ENCODE data around the gene STOX2. TPM values are rescaled to one million over a fixed set of nuclear protein-coding genes. Genes with fewer than 3 reads are reported as not detected.

STOX2 gene
- total and polyA plus RNA-seq, 2 donors, result 1.3 to 5.3 TPM

GRCh38 chr4:183918696-183919095, 13.6 kb downstream of the STOX2 start:
- WGBS, result 96% methylated on average over 10 of the region's 10 CpGs
- H3K27me3 ChIP-seq (ENCODE audit: control insufficient read depth in 2 of 2, insufficient read depth in 1 of 2, low read length in 1 of 2), result no peaks in the 10 kb centered on the region
- H3K4me3 ChIP-seq (ENCODE audit: low read length in 2 of 2), result no peak overlapping the region
- H3K4me1 ChIP-seq (ENCODE audit: control insufficient read depth in 2 of 2, insufficient read depth in 2 of 2, low read length in 2 of 2), result no peaks in the 10 kb centered on the region
- no peak for DNase-seq (ENCODE audit: low read depth in 6 of 9, low spot score in 9 of 9)
- H3K9me3 ChIP-seq (ENCODE audit: control insufficient read depth in 2 of 2, insufficient read depth in 1 of 2, low read length in 1 of 2), result no peaks in the 10 kb centered on the region
- no peaks in the 10 kb centered on the region for H3K36me3 ChIP-seq (ENCODE audit: control insufficient read depth in 2 of 2, insufficient read depth in 2 of 2, low read length in 1 of 2)
- H3K27ac ChIP-seq (ENCODE audit: low read depth in 1 of 2, low read length in 1 of 2), result no peak overlapping the region

GRCh38 chr4:183919141-183919540, 14.0 kb downstream of the STOX2 start:
- 91% methylated on average over 12 of the region's 12 CpGs for WGBS

GRCh38 chr4:183920512-183920911, 15.4 kb downstream of the STOX2 start:
- Histone ChIP-seq H3K27me3 (ENCODE audit: control insufficient read depth in 2 of 2, insufficient read depth in 1 of 2, low read length in 1 of 2) (no peaks in the 10 kb centered on the region), H3K9me3 (ENCODE audit: control insufficient read depth in 2 of 2, insufficient read depth in 1 of 2, low read length in 1 of 2) (no peaks in the 10 kb centered on the region), H3K4me3 (ENCODE audit: low read length in 2 of 2) (no peak overlapping the region), H3K36me3 (ENCODE audit: control insufficient read depth in 2 of 2, insufficient read depth in 2 of 2, low read length in 1 of 2) (no peaks in the 10 kb centered on the region), H3K4me1 (ENCODE audit: control insufficient read depth in 2 of 2, insufficient read depth in 2 of 2, low read length in 2 of 2) (no peaks in the 10 kb centered on the region), H3K27ac (ENCODE audit: low read depth in 1 of 2, low read length in 1 of 2) (no peak overlapping the region)
- no peak for DNase-seq (ENCODE audit: low read depth in 6 of 9, low spot score in 9 of 9)
- 26% methylated on average over 3 of the region's 3 CpGs for WGBS

More at GRCh38 chr4:183919141-183919540, 14.0 kb downstream of the STOX2 start:
- Histone ChIP-seq H3K4me3 (ENCODE audit: low read length in 2 of 2) (no peak overlapping the region), H3K4me1 (ENCODE audit: control insufficient read depth in 2 of 2, insufficient read depth in 2 of 2, low read length in 2 of 2) (no peaks in the 10 kb centered on the region), H3K36me3 (ENCODE audit: control insufficient read depth in 2 of 2, insufficient read depth in 2 of 2, low read length in 1 of 2) (no peaks in the 10 kb centered on the region), H3K27me3 (ENCODE audit: control insufficient read depth in 2 of 2, insufficient read depth in 1 of 2, low read length in 1 of 2) (no peaks in the 10 kb centered on the region), H3K9me3 (ENCODE audit: control insufficient read depth in 2 of 2, insufficient read depth in 1 of 2, low read length in 1 of 2) (no peaks in the 10 kb centered on the region), H3K27ac (ENCODE audit: low read depth in 1 of 2, low read length in 1 of 2) (no peak overlapping the region)
- DNase-seq (ENCODE audit: low read depth in 6 of 9, low spot score in 9 of 9), result no peak

- Histone ChIP-seq H3K36me3 (ENCODE audit: control insufficient read depth in 2 of 2, insufficient read depth in 2 of 2, low read length in 1 of 2) (no peaks in the 10 kb centered on the region), H3K27me3 (ENCODE audit: control insufficient read depth in 2 of 2, insufficient read depth in 1 of 2, low read length in 1 of 2) (no peaks in the 10 kb centered on the region), H3K27ac (ENCODE audit: low read depth in 1 of 2, low read length in 1 of 2) (no peak overlapping the region), H3K4me3 (ENCODE audit: low read length in 2 of 2) (no peak overlapping the region), H3K9me3 (ENCODE audit: control insufficient read depth in 2 of 2, insufficient read depth in 1 of 2, low read length in 1 of 2) (no peaks in the 10 kb centered on the region), H3K4me1 (ENCODE audit: control insufficient read depth in 2 of 2, insufficient read depth in 2 of 2, low read length in 2 of 2) (no peaks in the 10 kb centered on the region)
- DNase-seq (ENCODE audit: low read depth in 6 of 9, low spot score in 9 of 9), result no peak
- 93% methylated on average over 2 of the region's 2 CpGs for WGBS
These were observed 16.2 kb downstream of the STOX2 start for GRCh38 chr4:183921335-183921734.

- H3K27ac ChIP-seq (ENCODE audit: low read depth in 1 of 2, low read length in 1 of 2), result no peak overlapping the region
- no peaks in the 10 kb centered on the region for H3K9me3 ChIP-seq (ENCODE audit: control insufficient read depth in 2 of 2, insufficient read depth in 1 of 2, low read length in 1 of 2)
- no peaks in the 10 kb centered on the region for H3K36me3 ChIP-seq (ENCODE audit: control insufficient read depth in 2 of 2, insufficient read depth in 2 of 2, low read length in 1 of 2)
- WGBS, result 97% methylated on average over 12 of the region's 12 CpGs
- H3K4me3 ChIP-seq (ENCODE audit: low read length in 2 of 2), result no peak overlapping the region
- no peaks in the 10 kb centered on the region for H3K27me3 ChIP-seq (ENCODE audit: control insufficient read depth in 2 of 2, insufficient read depth in 1 of 2, low read length in 1 of 2)
- no peak for DNase-seq (ENCODE audit: low read depth in 6 of 9, low spot score in 9 of 9)
- H3K4me1 ChIP-seq (ENCODE audit: control insufficient read depth in 2 of 2, insufficient read depth in 2 of 2, low read length in 2 of 2), result no peaks in the 10 kb centered on the region
These were observed 19.4 kb downstream of the STOX2 start for GRCh38 chr4:183924362-183925044.

GRCh38 chr4:183926950-183927349, 21.8 kb downstream of the STOX2 start:
- H3K4me1 ChIP-seq (ENCODE audit: control insufficient read depth in 2 of 2, insufficient read depth in 2 of 2, low read length in 2 of 2), result no peaks in the 10 kb centered on the region
- no peaks in the 10 kb centered on the region for H3K36me3 ChIP-seq (ENCODE audit: control insufficient read depth in 2 of 2, insufficient read depth in 2 of 2, low read length in 1 of 2)
- H3K4me3 ChIP-seq (ENCODE audit: low read length in 2 of 2), result no peak overlapping the region
- no peaks in the 10 kb centered on the region for H3K9me3 ChIP-seq (ENCODE audit: control insufficient read depth in 2 of 2, insufficient read depth in 1 of 2, low read length in 1 of 2)
- no peak for DNase-seq (ENCODE audit: low read depth in 6 of 9, low spot score in 9 of 9)
- no peaks in the 10 kb centered on the region for H3K27me3 ChIP-seq (ENCODE audit: control insufficient read depth in 2 of 2, insufficient read depth in 1 of 2, low read length in 1 of 2)
- 95% methylated on average over 5 of the region's 5 CpGs for WGBS
- H3K27ac ChIP-seq (ENCODE audit: low read depth in 1 of 2, low read length in 1 of 2), result no peak overlapping the region

- Histone ChIP-seq H3K27me3 (ENCODE audit: control insufficient read depth in 2 of 2, insufficient read depth in 1 of 2, low read length in 1 of 2) (no peaks in the 10 kb centered on the region), H3K4me3 (ENCODE audit: low read length in 2 of 2) (no peak overlapping the region), H3K36me3 (ENCODE audit: control insufficient read depth in 2 of 2, insufficient read depth in 2 of 2, low read length in 1 of 2) (no peaks in the 10 kb centered on the region), H3K4me1 (ENCODE audit: control insufficient read depth in 2 of 2, insufficient read depth in 2 of 2, low read length in 2 of 2) (no peaks in the 10 kb centered on the region), H3K9me3 (ENCODE audit: control insufficient read depth in 2 of 2, insufficient read depth in 1 of 2, low read length in 1 of 2) (no peaks in the 10 kb centered on the region), H3K27ac (ENCODE audit: low read depth in 1 of 2, low read length in 1 of 2) (no peak overlapping the region)
- WGBS, result 84% methylated on average over 3 of the region's 3 CpGs
- DNase-seq (ENCODE audit: low read depth in 6 of 9, low spot score in 9 of 9), result no peak
These were observed 27.5 kb downstream of the STOX2 start for GRCh38 chr4:183932576-183932975.

- WGBS, result 97% methylated on average over 6 of the region's 6 CpGs
- Histone ChIP-seq H3K4me3 (ENCODE audit: low read length in 2 of 2) (no peak overlapping the region), H3K4me1 (ENCODE audit: control insufficient read depth in 2 of 2, insufficient read depth in 2 of 2, low read length in 2 of 2) (no peaks in the 10 kb centered on the region), H3K36me3 (ENCODE audit: control insufficient read depth in 2 of 2, insufficient read depth in 2 of 2, low read length in 1 of 2) (no peaks in the 10 kb centered on the region), H3K27me3 (ENCODE audit: control insufficient read depth in 2 of 2, insufficient read depth in 1 of 2, low read length in 1 of 2) (no peaks in the 10 kb centered on the region), H3K9me3 (ENCODE audit: control insufficient read depth in 2 of 2, insufficient read depth in 1 of 2, low read length in 1 of 2) (no peaks in the 10 kb centered on the region), H3K27ac (ENCODE audit: low read depth in 1 of 2, low read length in 1 of 2) (no peak overlapping the region)
- DNase-seq (ENCODE audit: low read depth in 6 of 9, low spot score in 9 of 9), result no peak
These were observed 29.7 kb downstream of the STOX2 start for GRCh38 chr4:183934761-183935160.

- Histone ChIP-seq H3K9me3 (ENCODE audit: control insufficient read depth in 2 of 2, insufficient read depth in 1 of 2, low read length in 1 of 2) (no peaks in the 10 kb centered on the region), H3K4me3 (ENCODE audit: low read length in 2 of 2) (no peak overlapping the region), H3K27me3 (ENCODE audit: control insufficient read depth in 2 of 2, insufficient read depth in 1 of 2, low read length in 1 of 2) (no peaks in the 10 kb centered on the region), H3K36me3 (ENCODE audit: control insufficient read depth in 2 of 2, insufficient read depth in 2 of 2, low read length in 1 of 2) (no peaks in the 10 kb centered on the region), H3K4me1 (ENCODE audit: control insufficient read depth in 2 of 2, insufficient read depth in 2 of 2, low read length in 2 of 2) (no peaks in the 10 kb centered on the region), H3K27ac (ENCODE audit: low read depth in 1 of 2, low read length in 1 of 2) (no peak overlapping the region)
- 96% methylated on average over 2 of the region's 2 CpGs for WGBS
- no peak for DNase-seq (ENCODE audit: low read depth in 6 of 9, low spot score in 9 of 9)
These were observed 30.4 kb downstream of the STOX2 start for GRCh38 chr4:183935355-183936005.

All from thymus (tissue), 11 donors.